VCaP (cell line): ENCODE data around the gene SDK2.
A peak's percentile ranks its signal among the peaks of the same experiment; 100 is the strongest.

Experiments
- H3K27ac ChIP-seq: fragments of 450-650 bp; 2 replicates; pipeline ENCODE4 v1.5.1; 2017
- TF ChIP-seq, protein P1 (sequence below): fragments of 450-650 bp; conservative IDR thresholded peaks from 2 replicates; pipeline ENCODE4 v1.5.1; 2017; ENCODE audit warnings: mild to moderate bottlenecking, moderate library complexity

The SDK2 gene

DNA sequence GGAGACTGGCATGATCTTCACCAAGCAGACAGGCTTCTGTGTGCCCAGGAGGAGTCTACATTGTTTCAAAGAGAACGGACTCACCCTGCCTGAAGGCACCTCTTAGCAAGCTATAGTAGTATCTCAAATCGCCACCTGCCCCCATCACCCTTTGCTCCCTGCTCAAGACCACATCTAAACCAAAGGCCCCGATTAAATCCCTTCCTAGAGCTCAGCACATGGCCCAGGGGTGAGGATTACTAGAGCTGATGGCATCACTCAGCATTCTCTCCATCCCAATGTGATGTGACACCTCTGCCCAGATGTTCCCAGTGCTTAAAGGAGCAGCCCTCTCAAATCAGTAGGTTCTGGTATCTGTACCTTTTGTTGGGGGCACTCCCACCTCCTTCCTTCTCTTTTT, 324.5 kb downstream of the SDK2 start:
- H3K27ac ChIP-seq, result no peak overlapping the region
- TF ChIP-seq, protein P1, sequence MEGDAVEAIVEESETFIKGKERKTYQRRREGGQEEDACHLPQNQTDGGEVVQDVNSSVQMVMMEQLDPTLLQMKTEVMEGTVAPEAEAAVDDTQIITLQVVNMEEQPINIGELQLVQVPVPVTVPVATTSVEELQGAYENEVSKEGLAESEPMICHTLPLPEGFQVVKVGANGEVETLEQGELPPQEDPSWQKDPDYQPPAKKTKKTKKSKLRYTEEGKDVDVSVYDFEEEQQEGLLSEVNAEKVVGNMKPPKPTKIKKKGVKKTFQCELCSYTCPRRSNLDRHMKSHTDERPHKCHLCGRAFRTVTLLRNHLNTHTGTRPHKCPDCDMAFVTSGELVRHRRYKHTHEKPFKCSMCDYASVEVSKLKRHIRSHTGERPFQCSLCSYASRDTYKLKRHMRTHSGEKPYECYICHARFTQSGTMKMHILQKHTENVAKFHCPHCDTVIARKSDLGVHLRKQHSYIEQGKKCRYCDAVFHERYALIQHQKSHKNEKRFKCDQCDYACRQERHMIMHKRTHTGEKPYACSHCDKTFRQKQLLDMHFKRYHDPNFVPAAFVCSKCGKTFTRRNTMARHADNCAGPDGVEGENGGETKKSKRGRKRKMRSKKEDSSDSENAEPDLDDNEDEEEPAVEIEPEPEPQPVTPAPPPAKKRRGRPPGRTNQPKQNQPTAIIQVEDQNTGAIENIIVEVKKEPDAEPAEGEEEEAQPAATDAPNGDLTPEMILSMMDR, result no peak

DNA sequence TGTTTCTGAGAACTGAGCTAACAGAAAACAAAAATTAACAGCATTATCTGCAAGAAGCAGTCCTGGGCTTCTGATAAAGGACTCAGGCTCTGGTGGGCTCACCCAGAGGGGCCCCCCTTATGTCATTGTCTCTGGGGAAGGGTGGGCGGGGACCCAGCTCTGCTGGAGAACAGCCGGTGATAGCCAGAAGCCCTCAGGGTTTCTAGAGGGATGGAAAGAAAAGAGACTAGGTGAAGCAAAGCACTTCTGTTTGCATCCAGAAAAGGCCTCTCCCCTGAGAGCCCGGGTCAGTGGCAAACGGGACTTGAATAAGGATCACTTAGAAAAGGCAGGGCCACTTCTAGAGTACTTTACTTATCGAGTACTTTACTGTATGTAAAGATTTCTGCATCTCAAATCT, 325.4 kb downstream of the SDK2 start:
- TF ChIP-seq, protein P1, result no peak
- no peak overlapping the region for H3K27ac ChIP-seq

DNA sequence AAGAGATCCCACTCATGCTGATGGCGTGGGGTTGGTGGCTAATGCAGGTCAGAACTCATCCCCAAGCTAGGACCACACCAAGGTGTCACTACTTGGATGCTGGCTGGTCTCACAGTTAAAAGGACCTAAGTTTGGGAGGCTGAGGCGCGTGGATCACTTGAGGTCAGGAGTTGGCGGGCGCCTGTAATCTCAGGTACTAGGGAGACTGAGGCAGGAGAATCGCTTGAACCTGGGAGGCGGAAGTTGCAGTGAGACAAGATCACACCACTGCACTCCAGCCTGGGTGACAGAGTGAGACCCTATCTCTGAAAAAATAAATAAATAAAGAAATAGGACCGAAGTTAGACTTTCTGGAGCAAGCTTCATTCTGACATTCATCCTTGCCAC, 325.8 kb downstream of the SDK2 start:
- TF ChIP-seq, protein P1, result no peak
- H3K27ac ChIP-seq, result no peak overlapping the region

DNA sequence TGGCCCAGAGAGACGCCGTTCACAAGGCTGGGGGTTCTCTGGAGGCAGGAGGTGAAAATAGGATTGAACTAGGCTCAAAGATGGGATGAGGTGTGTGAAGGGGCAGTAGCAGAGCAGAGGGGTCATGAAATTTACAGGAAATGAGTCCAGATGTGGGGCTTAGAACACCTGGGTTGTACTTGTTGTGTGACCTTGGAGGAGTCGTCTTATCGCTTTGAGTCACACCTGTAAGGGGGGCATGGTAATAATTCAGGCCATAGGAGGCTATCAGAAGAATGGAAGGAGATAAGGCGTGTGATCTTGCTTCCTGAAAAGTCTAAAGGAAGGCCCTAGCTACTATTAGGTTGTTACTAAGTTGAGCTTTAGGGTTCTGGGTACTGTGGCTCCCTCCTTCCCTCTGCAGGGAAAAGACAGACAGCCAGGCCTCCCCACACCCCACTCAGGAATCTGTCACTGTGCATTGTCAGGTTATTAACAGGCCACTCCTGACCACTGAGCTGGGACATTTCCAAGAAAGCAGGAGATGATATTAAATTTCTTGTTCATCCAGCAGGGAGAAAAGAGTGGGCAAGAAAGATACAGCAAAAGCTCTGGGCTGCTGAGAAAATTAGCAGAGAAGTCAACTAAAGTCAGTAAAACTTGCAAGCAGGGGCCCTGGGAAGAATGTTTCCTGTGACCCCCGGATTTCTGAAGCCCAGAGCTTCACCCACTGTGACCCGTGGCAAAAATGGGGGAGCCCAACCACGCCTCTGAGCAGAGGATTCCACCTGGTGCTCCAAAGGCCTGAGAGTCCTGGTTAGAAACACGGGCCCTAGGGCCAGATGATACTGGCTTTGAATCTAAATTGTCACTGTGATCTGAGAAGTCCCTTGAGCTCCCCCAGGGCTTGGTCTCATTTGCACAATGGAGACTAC, 326.5 kb downstream of the SDK2 start:
- no peak overlapping the region for H3K27ac ChIP-seq
- TF ChIP-seq, protein P1, result no peak

DNA sequence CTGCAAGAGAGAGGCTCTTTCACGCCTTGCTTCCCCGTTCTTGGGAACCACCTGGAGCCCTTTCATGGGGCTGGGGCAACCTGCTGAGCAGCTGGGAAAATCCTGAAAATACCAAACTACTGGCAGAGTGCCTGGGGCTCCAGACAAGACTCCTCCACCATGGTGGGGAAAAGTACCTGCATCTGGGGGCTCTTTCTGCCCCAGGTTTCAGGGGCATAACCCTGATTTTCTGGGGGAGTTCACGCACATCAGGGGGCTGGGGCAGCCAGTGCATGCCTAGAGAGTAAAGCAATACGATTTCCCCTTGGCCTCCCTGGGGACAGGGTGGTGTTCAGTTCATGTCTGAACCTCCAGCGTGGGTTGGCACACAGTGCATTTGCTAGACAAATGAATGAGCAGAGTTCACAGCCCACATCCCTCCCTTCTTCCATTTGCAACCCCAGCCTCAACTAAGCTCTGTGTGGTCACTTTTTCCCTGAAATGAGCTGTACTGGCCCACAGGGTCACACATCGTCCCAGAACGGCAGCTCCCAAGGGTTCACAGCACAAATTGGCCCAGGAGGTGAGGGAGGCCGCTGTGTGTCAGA, 327.2 kb downstream of the SDK2 start:
- H3K27ac ChIP-seq, result no peak overlapping the region
- TF ChIP-seq, protein P1, result no peak

DNA sequence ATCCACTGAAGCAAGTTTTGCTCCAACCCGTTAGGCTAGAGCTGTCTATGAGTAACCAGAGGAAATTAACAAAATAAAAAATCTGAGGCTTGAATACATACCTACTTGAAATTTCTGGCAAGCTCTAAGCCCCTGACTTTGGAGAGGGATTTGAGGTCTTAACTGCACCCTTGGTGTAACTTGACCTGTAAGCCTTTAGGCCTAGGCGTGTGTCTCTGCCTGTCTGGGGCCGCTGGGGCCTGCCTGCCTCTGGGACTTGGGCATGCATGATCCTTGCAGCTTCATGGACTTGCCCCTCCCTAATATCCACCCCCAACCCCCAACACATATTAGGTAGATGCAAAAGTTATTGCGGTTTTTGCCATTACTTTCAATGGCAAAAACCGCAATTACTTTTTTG, 328.8 kb downstream of the SDK2 start:
- H3K27ac ChIP-seq, result no peak overlapping the region
- TF ChIP-seq, protein P1, result no peak

DNA sequence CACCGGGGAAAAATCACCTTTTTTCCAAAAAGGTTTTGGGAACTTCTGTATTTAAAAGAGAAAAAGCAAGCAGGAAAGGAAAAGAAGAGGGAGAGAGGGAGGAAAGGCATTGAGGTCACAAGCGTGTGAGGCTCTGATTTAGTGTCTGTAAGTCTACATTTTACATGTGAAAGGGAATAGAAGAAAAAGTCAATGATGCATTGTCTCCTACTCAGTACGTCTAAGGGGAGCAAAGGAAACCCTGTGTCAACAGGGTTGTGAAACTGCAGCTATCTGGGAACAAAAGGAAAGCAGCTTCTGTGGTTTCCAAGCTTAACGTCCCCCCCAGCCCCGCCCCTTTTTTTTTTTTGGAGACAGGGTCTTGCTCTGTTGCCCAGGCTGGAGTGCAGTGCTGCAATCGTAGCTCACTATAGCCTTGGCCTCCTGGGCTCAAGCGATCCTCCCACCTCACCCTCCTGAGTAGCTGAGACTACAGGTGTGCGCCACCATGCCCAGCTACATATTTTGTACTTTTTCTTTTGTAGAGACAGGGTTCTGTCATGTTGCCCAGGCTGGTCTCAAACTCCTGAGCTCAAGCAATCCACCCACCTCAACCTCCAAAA, 330.6 kb downstream of the SDK2 start:
- H3K27ac ChIP-seq, result no peak overlapping the region
- TF ChIP-seq, protein P1, result no peak

DNA sequence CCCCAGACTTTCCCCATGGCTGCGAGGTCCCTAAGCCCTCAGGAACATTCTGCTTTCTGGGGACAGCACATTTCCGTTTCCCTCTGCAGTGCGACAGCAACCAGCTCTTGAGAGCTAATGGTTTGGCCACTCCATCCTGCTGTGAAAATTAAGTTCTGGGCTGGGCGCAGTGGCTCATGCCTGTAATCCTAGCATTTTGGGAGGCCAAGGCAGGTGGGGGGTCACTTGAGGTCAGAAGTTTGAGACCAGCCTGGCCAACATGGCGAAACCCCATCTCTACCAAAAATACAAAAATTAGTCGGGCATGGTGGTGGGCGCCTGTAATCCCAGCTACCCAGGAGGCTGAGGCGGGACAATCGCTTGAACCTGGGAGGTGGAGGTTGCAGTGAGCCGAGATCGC, 331.4 kb downstream of the SDK2 start:
- H3K27ac ChIP-seq, result peak overlapping the region; percentile 90; the same call in 1 of the 2 replicates
